AG04450 (cell line): ENCODE results near the gene FMNL2. TPM values are rescaled to one million over a fixed set of nuclear protein-coding genes. Genes with fewer than 3 reads are reported as not detected.
A peak's percentile ranks its signal among the peaks of the same experiment; 100 is the strongest.

Source experiments
- CTCF ChIA-PET: fragments of 300-600, 350-600 bp; formaldehyde crosslinking; extraction: SDS; loops from one replicate; lab custom pipeline; 2022; ENCODE audit warnings: antibody characterized with exemption, inconsistent platforms; lab: Charles Lee
- POLR2A ChIA-PET: fragments of 350-600 bp; formaldehyde crosslinking; extraction: SDS; loops from one replicate; lab custom pipeline; 2021; ENCODE audit warnings: antibody characterized with exemption, inconsistent platforms; lab: Yijun Ruan, JAX
- DNase-seq: peaks from one replicate; pipeline ENCODE4 v3.0.0-alpha.2; 2011; ENCODE audit warnings: low read depth, low spot score
- H3K27ac ChIP-seq: one replicate; pipeline ENCODE4 v1.5.1; 2012; ENCODE audit warnings: low read depth, low read length, control low read depth
- H3K27me3 ChIP-seq: one replicate; pipeline ENCODE4 v1.6.0; 2012; ENCODE audit warnings: low read length; ENCODE audit not compliant: control insufficient read depth, insufficient read depth
- H3K4me3 ChIP-seq: 2 replicates; pipeline ENCODE4 v1.5.1; 2011; ENCODE audit warnings: mild to moderate bottlenecking, low read depth, low read length, control low read depth
- H3K9me3 ChIP-seq: 2 replicates; pipeline ENCODE4 v1.5.1; 2012; ENCODE audit warnings: low read length; ENCODE audit not compliant: control insufficient read depth, insufficient read depth
- CTCF ChIP-seq: IDR thresholded peaks from 2 replicates; pipeline ENCODE4 v1.5.1; 2011; ENCODE audit warnings: low read depth, low read length, control low read depth, inconsistent platforms
- polyA plus RNA-seq: library from polyadenylated mRNA; depleted of rRNA; stranded (reverse); fragments of >200 nt; gene quantifications from 2 replicates; pipeline ENCODE4 v1.2.3, GENCODE V29; 2011

Gene FMNL2
- polyA plus RNA-seq, 1 experiment: 22.0 TPM

DNA sequence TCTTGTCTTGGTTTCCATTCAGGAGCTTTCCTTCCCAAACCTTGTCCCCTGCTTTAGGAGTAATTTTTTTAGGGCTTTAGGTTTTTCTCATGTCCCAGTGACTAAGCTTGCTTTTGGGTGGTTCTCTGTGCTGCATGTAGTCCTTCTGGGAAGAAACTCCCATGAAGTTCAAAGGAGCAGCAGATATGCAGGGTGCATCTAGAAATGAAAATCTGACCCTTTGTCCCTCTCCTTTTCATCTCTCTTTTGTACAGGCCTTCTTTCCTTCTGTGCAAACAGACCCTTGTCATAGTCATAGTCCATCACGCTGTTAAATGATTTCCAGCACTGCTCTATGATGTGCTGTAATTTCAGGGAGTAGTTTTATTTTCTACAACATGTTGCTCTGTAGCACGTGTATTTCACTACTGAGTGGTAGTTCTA lies 20.4 kb downstream of the FMNL2 start:
- Histone ChIP-seq H3K9me3 (no peaks in the 10 kb centered on the region), H3K27ac (no peak overlapping the region), H3K27me3 (no peaks in the 10 kb centered on the region), H3K4me3 (no peak overlapping the region)
- TF ChIP-seq CTCF: no peak
- CTCF ChIA-PET: interaction anchor here (1.5 kb wide), 1 partner anchor 281 kb away, joined by 4 read pairs; no protein-coding TSS in a partner anchor
- POLR2A ChIA-PET: no interaction called here
- DNase-seq: no peak

DNA sequence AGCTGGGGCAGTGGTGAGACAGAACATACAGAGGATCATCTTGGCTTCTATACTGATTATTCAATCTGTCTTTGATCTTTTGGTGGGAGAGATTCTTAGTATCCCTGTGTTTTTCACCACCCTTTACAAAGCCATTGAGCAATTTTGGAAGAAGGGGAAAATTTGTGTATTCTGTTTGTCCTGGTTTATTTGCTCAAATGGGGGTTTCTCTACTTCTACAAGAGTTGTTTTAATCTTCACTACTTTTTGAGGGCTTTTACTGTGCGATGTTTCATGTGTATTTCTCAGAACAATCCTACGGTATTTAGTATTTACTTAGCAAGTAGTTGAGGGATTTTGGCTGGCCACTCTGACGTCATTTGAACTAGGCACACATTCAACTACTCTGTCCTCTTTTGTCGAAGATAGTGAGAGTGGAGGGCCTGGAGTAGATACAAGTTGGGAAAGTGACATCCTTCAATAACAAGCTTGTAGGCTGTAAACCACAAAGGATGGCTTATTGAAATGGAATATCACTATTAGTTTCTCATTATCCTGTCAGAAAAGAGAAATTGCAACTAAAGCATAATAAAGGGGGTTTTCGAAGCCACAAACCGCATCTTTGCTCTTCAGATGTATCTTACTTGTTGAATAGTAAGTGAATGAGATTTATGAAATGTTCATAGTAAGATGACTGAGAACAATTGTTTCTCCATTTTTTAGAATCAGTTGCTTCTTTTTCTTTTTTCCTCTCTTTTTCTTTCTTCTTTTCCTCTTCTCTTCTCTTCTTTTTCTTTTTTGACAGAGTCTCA lies 24.8 kb downstream of the FMNL2 start:
- Histone ChIP-seq H3K4me3 (no peak overlapping the region), H3K27me3 (no peaks in the 10 kb centered on the region), H3K27ac (no peak overlapping the region), H3K9me3 (no peaks in the 10 kb centered on the region)
- POLR2A ChIA-PET: interaction anchor here (0.6 kb wide), 1 partner anchor 175 kb away, joined by 3 read pairs; no protein-coding TSS in a partner anchor
- CTCF ChIA-PET: interaction anchor here (0.6 to 1.2 kb wide), 3 partner anchors 50 to 276 kb away, joined by 4 to 6 read pairs (median 5); no protein-coding TSS in a partner anchor
- TF ChIP-seq CTCF: no peak
- DNase-seq: no peak

DNA sequence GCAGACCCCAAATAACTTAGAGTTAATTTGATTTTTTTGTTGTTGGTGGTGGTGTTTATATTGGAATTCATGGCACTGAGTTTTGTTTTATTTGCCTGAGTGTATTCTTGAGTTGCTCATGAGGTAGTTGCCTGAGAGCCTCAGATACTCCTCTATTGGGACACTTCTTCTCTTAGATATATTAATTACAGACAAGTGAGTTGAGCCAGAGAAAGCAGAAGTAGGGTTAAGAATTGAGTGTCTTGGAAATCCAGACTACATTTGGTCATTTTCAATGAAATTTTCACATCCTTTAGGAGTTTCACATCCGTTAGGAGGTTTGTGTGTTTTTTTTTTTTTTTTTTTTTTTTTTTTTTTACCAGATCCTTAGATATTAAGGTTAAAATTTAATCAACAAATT lies 29.0 kb downstream of the FMNL2 start:
- no peaks in the 10 kb centered on the region for H3K9me3 ChIP-seq
- no peak for TF ChIP-seq CTCF
- H3K27me3 ChIP-seq: no peaks in the 10 kb centered on the region
- ChIA-PET CTCF (no interaction called here), POLR2A (no interaction called here)
- no peak overlapping the region for H3K27ac ChIP-seq
- DNase-seq: no peak
- H3K4me3 ChIP-seq: no peak overlapping the region

DNA sequence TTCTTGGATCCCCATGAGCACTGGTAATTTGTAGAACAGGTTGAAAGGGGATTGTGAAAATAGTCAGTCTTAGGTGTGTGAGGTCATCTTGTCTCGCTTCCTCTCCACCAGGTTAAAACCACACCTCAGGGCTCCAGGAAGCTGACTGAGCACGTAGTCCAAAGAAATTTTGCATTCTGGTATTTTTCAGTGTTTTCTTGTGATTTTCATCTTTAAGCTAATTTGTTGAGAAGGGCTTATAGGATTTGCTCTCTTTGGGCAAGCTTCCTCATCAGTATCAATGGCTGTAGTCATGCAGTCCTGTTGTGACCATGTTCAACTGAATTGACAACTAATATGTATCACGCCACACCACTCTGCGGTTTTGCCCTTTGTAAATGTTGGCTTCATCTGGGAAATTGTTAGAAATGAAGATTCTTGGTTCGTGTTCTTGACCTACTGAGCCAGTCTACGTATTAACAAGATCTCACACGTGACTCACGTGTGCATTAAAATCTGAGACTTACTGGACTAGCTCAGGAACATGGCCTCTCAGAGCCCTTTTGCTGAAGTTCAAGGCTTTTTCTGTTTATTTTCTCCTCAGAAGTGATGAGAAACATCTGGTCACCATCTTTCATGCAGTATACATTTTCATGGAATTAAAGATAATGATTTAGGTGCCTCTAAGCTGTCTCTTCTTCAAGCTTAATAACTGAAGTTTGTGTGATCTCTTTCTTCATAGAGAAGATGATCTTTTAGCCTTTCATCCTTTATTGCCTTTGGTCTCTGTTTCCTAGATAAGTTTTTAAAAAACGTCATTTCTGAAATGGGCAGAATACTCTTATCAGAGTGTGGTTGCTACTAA lies 32.8 kb downstream of the FMNL2 start:
- no peaks in the 10 kb centered on the region for H3K9me3 ChIP-seq
- no peak for TF ChIP-seq CTCF
- H3K27me3 ChIP-seq: no peaks in the 10 kb centered on the region
- no peak overlapping the region for H3K27ac ChIP-seq
- no peak overlapping the region for H3K4me3 ChIP-seq
- DNase-seq: peak; percentile 10
- CTCF ChIA-PET: interaction anchor here (0.7 to 1.3 kb wide), 6 partner anchors 10 to 268 kb away, joined by 3 to 4 read pairs (median 3); no protein-coding TSS in a partner anchor
- POLR2A ChIA-PET: no interaction called here
